ENCODE measurements around the gene SPDYC. TPM values are rescaled to one million over a fixed set of nuclear protein-coding genes. Genes with fewer than 3 reads are reported as not detected.
A peak's percentile ranks its signal among the peaks of the same experiment; 100 is the strongest.

The SPDYC gene
- total RNA-seq, 2 experiments from 2014 or later, result not detected

DNA sequence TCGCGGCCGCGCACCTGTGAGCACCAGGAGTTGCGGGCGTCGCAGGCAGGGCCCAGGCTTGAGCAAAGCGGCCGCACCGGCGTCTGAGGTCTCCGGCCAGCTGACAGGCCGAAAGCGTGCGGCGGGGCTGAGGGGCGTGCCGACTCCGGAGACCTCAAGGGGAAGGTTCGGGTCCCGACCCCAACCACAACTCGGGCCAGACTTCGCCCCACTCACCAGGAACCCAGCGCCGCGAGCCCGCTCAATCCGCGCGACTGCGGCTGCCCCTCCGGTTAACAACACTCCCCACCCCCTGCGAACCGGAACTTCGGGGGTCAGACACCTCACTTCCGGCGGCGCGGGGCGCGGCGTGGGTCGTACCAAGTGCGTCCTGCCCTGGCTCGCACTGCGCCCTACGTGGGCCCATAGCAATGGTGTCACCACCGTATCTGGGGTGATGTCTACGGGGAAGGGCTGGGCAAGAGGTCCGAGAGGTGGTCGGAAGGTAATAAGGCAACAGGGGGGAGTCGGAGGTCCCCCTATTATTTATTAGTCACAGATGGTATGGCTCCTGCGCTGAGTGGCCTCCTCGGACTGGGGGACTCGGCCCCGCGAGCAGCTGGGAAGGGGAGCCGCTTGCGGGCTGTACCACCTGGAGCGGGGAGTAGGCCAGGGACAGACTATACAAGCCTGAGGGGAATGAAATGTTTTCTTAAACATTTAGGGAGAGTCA, 35.6 kb upstream of the SPDYC start, which contains the start of gene SYVN1:
Gene SYVN1 (minus strand): TSS at position 280 of the 712 bp plus-strand sequence. CDS start 918 bp downstream, outside the sequence.
- peak; percentile 78 for ATAC-seq

DNA sequence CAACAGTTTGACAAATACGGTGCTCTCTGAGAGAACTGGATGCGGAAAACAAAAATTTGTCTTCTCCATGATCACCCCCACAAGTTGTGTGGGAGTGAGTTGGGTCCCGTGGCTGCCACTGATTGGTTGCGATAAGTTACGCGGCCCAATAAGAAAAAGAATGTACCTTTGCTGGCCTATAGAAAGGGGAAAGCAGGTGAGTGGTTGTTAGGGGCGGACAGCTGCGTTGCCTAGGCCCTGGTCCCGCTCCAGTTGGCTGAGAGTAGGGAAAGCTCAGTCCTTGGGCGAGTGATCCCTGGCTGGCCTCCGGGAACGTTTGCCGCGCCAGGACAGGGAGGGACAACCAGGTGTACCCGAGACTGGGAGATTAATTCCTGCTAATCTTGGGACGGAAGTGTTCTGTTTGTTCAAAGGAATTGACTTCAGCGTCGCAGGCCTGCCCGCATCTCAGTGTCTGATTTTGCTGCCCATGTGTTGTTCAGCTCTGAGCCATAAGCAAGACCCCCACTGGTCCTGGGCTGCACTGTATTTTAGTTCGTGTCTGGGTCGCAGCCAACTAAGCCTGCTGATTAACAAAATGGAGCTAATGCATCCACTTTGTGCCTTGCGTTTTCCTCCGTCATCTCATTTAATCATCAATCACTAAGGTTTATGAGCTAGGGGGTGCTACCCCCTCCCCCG, 34.9 kb upstream of the SPDYC start:
- peak overlapping the region; percentile 100 for H3K27ac Mint-ChIP-seq

More for the DNA sequence above, 35.6 kb upstream of the SPDYC start, which contains the start of gene SYVN1:
- peaks cover 13% of the 10 kb centered on the region for H3K36me3 Mint-ChIP-seq (ENCODE audit: low read depth)
- ChIA-PET POLR2A (interaction anchor here (0.5 to 7.8 kb wide), 22 partner anchors 7 to 1455 kb away, joined by 3 to 77 read pairs (median 4); partner anchors contain the start of genes ARL2, CAPN1, FAU and MRPL49), CTCF (interaction anchor here (1.1 to 3.4 kb wide), 10 partner anchors 10 to 390 kb away, joined by 3 to 30 read pairs (median 6); partner anchors contain the start of genes ARL2, CAPN1, FAU and MRPL49)
- no peaks in the 10 kb centered on the region for H3K27me3 Mint-ChIP-seq
- TF ChIP-seq, protein P1, sequence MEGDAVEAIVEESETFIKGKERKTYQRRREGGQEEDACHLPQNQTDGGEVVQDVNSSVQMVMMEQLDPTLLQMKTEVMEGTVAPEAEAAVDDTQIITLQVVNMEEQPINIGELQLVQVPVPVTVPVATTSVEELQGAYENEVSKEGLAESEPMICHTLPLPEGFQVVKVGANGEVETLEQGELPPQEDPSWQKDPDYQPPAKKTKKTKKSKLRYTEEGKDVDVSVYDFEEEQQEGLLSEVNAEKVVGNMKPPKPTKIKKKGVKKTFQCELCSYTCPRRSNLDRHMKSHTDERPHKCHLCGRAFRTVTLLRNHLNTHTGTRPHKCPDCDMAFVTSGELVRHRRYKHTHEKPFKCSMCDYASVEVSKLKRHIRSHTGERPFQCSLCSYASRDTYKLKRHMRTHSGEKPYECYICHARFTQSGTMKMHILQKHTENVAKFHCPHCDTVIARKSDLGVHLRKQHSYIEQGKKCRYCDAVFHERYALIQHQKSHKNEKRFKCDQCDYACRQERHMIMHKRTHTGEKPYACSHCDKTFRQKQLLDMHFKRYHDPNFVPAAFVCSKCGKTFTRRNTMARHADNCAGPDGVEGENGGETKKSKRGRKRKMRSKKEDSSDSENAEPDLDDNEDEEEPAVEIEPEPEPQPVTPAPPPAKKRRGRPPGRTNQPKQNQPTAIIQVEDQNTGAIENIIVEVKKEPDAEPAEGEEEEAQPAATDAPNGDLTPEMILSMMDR (IDR thresholded peaks at IDR 0.05), result no peak
- DNase-seq, result peak; percentile 93
- intact Hi-C loops (cut with micrococcal nuclease), result no loop called here
- H3K9me3 Mint-ChIP-seq, result no peaks in the 10 kb centered on the region
- peak within 1 kb of the TSS; percentile 100 for H3K4me3 Mint-ChIP-seq
- H3K4me1 Mint-ChIP-seq (ENCODE audit: low read depth), result peaks cover 33% of the 10 kb centered on the region
- H3K27ac Mint-ChIP-seq, result peak within 1 kb of the TSS; percentile 100

DNA sequence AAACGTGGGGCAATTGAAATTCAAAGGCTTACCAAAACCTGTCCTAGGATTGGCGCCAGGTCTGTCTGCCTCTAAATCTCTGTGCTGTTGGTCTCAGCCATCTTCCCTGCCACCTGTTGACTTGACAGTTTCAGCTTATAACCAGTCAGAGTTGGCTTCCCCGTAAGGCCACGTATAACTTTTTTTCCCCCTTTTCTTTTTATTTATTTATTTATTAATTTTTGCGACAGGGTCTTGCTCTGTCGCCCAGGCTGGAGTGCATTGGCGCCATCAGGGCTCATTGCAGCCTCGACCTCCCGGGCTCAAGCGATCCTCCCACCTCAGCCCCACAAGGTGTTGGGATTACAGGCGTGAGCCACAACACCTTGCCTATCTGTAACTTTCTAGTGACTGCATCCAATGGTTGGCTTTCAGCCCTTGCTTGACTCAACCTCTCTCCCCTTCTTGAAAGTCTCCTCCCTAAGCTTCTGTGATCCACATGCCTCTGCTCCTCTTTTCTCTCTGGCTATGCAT, 34.3 kb upstream of the SPDYC start:
- Mint-ChIP-seq H3K9me3 (no peaks in the 10 kb centered on the region), H3K27ac (peak overlapping the region; percentile 100), H3K27me3 (no peaks in the 10 kb centered on the region), H3K36me3 (ENCODE audit: low read depth) (peaks cover 12% of the 10 kb centered on the region), H3K4me3 (peak overlapping the region; percentile 100), H3K4me1 (ENCODE audit: low read depth) (peaks cover 33% of the 10 kb centered on the region)
- POLR2A ChIA-PET, result interaction anchor here (0.7 to 7.8 kb wide), 21 partner anchors 9 to 277 kb away, joined by 3 to 77 read pairs (median 4); partner anchors contain the start of genes ARL2, CAPN1, CDCA5 and FAU
- intact Hi-C loops (cut with micrococcal nuclease), result no loop called here
- ATAC-seq (no peak), DNase-seq (no peak)
- TF ChIP-seq, protein P1 (IDR thresholded peaks at IDR 0.05), result no peak
- CTCF ChIA-PET, result interaction anchor here (0.6 to 3.4 kb wide), 11 partner anchors 11 to 391 kb away, joined by 3 to 30 read pairs (median 6); partner anchors contain the start of genes CAPN1, FAU, MRPL49 and RASGRP2

More for the DNA sequence above, 34.9 kb upstream of the SPDYC start:
- TF ChIP-seq, protein P1 (IDR thresholded peaks at IDR 0.05), result no peak
- Mint-ChIP-seq H3K4me1 (ENCODE audit: low read depth) (peaks cover 33% of the 10 kb centered on the region), H3K9me3 (no peaks in the 10 kb centered on the region), H3K4me3 (peak overlapping the region; percentile 100), H3K36me3 (ENCODE audit: low read depth) (peaks cover 12% of the 10 kb centered on the region), H3K27me3 (no peaks in the 10 kb centered on the region)
- CTCF ChIA-PET, result interaction anchor here (0.6 to 3.4 kb wide), 12 partner anchors 11 to 391 kb away, joined by 3 to 30 read pairs (median 6); partner anchors contain the start of genes ARL2, CAPN1, FAU and MRPL49
- peak; percentile 89 for ATAC-seq
- peak; percentile 92 for DNase-seq
- POLR2A ChIA-PET, result interaction anchor here (0.5 to 7.8 kb wide), 24 partner anchors 8 to 1456 kb away, joined by 3 to 77 read pairs (median 4); partner anchors contain the start of genes ARL2, CAPN1, CDCA5 and FAU
- intact Hi-C loops (cut with micrococcal nuclease), result no loop called here

DNA sequence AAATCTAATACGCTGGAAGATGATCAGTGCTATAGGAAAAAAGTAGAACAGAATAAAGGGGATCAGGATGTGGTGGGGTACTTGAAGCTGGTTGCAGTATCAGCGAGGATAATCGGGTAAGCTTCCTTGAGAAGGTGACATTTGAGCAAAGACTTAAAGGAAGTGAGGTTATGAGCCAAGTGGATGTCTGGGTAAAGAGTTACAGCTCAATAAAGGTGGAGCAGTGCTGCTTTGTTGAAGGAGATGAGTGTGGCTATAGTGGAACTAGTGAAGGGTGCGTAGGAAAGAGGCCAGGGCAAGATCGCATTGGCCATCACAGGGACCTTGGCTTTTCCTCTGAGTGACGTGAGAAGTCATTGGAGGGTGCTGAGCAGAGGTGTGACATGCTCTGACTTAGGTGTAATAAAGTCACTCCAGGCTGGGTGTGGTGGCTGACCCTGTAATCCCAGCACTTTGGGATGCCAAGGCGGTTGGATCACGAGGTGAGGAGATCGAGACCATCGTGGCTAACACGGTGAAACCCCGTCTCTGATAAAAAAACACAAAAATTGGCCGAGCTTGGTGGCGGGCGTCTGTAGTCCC, 33.4 kb upstream of the SPDYC start:
- H3K27ac Mint-ChIP-seq, result peak overlapping the region; percentile 87
- TF ChIP-seq, protein P1 (IDR thresholded peaks at IDR 0.05), result no peak
- ATAC-seq, result no peak
- DNase-seq, result no peak
- peak overlapping the region; percentile 100 for H3K4me3 Mint-ChIP-seq
- H3K9me3 Mint-ChIP-seq, result no peaks in the 10 kb centered on the region
- POLR2A ChIA-PET, result interaction anchor here (0.8 to 7.8 kb wide), 9 partner anchors 9 to 45 kb away, joined by 4 to 77 read pairs (median 10); partner anchors contain the start of genes CAPN1, FAU, MRPL49 and VPS51
- peaks cover 31% of the 10 kb centered on the region for H3K4me1 Mint-ChIP-seq (ENCODE audit: low read depth)
- intact Hi-C loops (cut with micrococcal nuclease), result no loop called here
- CTCF ChIA-PET, result interaction anchor here (0.7 to 3.4 kb wide), 5 partner anchors 11 to 193 kb away, joined by 3 to 30 read pairs (median 4); partner anchors contain the start of genes CAPN1, TM7SF2 and ZNHIT2
- H3K36me3 Mint-ChIP-seq (ENCODE audit: low read depth), result peaks cover 7% of the 10 kb centered on the region
- no peaks in the 10 kb centered on the region for H3K27me3 Mint-ChIP-seq
